ENCODE measurements around the gene RBBP6.

RBBP6 gene

DNA sequence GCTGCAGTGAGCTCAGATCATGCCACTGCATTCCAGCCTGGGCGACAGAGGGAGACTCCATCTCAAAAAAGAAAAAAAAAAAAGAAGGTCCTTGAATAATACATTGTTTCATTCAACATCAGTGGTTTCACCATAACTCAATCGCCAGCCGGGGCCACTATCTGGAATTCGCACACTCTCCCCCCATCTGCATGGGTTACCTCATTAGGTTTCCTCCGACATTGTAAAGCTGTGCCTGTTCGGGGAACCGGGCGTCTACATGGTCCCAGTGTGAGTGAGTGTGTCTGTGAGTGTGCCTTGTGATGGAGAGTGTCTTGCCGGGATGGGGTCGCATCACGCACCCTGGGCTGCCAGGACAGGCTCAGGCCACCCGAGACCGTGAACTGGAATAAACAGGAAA lies 16.6 kb upstream of the RBBP6 start:
- DNase-seq (ENCODE audit: low spot score), result no peak
- no peak for FAIRE-seq

DNA sequence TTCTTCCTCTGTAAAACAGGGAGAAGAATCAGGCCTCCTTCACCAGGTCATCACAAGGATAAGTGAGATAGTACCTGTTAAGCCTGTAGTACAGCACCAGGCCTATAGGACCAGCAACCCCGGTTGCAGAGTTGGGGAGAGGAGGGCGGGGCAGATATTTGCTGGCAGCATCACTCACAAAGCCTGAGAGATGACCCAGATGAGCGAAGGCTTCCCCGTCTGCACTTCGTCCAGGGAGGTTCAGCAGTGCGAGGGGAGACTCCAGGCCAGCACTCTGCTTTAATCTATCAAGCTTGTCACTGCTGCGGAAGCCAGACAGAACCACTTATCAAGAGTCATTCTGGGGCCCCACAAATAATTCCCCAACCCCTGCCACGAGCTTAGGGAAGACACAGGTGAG lies 15.8 kb upstream of the RBBP6 start:
- FAIRE-seq (no peak), DNase-seq (ENCODE audit: low spot score) (no peak)

DNA sequence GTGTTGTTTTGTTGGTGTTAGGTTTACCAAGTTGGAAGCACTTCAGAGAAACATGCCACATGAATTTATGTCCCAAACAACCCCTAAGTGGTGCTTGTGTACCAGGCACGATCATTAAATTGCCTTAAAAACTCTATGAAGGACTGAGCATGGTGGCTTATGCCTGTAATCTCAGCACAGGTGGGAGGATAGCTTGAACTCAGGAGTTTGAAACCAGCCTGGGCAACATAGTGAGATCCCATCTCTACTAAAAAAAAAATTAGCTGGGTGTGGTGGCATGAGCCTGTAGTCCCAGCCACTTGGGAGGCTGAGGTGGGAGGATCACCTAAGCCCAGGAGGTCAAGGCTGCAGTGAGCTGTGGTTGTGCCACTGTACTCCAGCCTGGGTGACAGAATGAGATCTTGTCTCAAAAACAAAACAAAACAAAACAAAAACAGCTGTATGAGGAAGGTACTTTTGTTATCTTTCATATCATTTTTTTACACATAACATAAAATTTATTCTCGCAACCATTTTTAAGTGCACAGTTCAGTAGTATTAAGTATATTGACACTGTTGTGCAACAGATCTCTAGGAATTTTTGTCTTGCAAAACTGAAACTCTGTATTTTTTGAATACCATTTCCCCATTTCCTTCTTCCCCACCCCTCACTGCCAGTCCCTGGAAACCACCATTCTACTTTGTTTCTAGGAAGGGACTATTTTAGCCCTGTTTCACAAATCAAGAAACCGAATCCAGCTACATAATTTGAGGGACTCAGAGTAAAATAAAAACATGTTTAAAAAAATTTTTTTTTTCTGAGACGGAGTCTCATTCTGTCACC lies 14.3 kb upstream of the RBBP6 start:
- DNase-seq (ENCODE audit: low spot score) (no peak), FAIRE-seq (no peak)

DNA sequence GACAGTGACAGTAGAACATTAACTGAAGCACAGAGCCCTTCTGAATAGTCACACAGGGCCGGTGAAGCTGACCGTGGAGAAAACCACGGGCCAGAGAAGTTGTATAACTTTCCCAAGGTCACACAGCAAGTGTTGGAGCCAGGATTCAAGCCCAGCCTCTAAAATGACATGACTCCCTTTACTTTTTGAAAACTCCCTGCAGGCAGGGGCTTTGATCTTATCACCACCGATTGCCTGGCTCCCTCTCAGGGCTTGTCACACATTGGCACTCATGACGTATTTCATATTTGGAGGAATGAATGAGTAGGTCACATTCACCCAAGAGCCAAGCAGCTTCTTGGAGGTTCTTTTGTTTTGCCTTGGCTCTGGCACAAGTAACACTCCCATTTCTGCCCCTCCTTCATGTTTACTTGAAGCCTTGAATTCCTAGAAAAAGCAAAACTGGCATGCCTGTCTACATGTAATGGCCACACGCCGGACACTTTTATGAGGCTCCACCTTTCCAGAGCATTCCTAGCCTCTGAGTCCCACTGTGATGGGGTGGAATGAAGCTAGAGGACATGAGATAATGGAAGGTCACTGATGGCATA lies 13.3 kb upstream of the RBBP6 start:
- DNase-seq (ENCODE audit: low spot score) (peak; percentile 55), FAIRE-seq (no peak)

DNA sequence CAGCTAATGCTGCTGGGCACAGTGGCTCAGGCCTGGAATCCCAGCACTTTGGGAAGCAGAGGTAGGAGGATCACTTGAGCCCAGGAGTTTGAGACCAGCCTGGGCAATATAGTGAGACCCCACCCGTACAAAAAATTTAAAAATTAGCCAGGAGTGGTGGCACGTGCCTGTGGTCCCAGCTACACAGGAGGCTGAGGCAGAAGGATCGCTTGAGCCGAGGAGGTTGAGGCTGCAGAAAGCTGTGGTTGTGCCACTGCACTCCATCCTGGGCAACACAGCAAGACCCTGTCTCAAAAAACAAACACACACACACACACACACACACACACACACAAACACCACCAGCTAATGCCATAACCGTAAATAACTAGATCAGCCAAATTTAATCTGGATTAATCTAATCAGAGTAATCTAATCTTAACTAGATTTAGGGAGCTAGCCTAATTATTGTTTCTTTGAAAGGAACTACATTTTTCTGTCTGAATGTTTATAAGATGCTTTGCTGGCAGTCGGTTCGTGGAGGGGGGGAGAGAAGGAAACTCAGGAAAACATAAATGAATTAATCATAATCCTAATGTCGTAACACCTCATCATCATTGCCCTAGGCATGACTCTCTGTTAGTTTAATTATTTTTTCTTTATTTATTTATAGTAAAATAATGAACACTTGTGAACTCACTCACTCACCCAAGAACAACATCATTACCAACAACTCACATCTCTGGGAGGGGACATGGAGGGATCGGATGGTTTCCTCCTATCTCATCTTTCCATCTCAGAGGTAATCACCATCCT lies 12.5 kb upstream of the RBBP6 start:
- FAIRE-seq (no peak), DNase-seq (ENCODE audit: low spot score) (no peak)

DNA sequence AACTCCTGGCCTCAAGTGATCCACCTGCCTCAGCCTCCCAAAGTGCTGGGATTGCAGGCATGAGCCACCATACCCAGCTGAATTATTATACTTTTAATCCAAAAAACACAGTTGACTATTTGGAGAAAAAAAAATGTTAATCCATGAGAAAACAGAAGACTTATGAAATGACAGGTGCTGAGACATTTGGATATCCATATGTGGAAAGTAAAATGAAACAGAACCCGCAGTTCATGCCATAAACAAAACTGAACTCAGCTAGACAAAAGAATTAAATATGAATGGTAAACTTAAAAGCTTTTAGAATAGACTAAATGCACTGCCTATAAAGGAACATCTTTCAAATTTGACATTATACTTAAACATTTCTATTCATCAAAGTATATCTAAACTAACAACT lies 8.2 kb upstream of the RBBP6 start:
- FAIRE-seq, result no peak
- no peak for DNase-seq (ENCODE audit: low spot score)

DNA sequence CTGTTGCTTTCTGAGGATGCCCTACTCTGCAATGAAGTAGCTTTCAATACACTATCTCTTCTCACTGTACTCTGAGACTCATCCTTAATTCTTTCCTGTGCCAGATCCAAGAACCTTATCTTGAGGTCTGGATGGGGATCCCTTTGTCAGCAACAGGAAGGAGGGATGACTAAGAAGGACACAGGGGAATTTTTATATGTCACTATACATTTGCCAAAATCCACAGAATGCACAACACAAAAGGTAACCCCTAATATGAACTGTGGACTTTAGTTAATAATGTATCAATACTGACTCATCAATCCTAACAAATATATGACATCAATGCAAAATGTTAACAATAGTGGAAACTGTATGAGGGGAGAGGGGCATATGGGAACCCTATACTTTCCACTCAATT lies 4.7 kb upstream of the RBBP6 start:
- DNase-seq (ENCODE audit: low spot score) (no peak), FAIRE-seq (no peak)

DNA sequence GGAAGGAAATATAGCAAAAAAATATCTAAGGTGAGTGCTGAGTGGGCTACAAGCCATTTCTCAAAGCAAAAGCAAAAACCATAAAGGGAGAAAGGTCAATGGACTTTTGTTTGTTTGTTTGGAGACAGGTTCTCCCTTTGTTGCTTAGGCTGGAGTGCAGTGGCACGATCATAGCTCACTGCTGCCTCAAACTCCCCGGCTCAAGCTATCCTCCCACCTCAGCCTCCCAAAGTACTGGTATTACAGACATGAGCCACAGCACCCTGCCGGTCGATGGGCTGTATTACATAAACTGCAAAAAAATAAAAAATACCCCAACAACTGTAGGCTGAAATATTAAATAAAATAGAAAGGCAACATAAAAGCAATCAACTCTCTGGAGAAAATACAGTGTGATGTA lies 3.5 kb upstream of the RBBP6 start:
- no peak for DNase-seq (ENCODE audit: low spot score)
- FAIRE-seq, result no peak

DNA sequence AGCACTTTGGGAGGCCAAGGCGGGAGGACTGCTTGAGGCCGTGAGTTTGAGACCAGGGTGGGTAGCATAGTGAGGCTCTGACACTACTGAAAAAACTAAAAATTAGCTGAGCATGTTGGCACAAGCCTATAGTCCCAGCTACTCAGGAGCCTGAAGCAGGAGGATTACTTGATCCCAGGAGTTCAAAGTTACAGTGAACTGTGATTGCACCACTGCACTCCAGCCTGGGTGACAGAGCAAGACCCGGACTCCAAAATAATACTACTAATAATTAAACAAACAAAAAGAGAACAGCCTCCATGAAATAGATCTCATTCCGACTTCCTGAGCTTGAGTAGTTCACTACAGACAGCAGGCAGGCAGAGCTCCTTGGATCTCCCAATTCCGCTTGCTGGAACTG lies 2.7 kb upstream of the RBBP6 start:
- no peak for FAIRE-seq

DNA sequence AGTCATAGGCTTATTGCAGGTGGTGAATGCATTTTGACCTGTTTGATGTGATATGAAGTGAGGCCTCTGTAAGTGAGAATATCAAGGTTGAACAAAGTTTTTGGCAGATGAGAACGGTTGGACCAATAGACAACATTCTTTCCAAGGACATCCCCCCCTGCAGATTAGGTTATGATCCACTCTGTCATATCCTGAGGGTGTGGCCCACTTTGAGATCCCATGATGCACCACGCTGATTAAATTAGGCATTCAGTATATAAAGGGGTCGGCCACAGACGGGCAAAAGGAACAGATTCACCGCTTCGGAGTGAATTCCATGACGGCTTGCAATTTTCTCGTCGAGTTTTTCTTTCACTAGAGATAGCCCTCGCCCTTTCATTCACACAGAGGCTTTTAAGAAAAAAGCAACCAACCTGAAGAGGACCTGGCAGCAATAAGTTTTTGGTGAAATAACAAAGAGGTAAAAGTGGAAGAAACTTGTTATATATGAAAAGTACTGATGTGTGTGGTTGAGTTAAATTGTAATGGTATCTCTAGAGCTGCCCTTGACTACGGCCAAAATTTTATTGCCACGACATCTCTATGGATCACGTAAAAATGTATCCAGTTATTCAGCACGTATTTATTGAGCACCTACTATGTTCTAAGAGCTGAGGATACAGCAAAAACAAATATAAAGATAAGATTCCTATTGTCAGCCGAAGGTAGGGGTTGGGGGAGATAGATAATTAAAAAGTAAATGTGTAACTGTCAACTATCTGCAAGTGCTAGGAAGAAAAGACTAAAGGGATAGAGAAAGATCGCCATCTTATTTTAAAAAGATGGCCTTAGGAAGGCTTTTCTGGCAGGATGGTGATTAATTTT lies 1.7 kb upstream of the RBBP6 start:
- FAIRE-seq (no peak), DNase-seq (ENCODE audit: low spot score) (peak; percentile 27)

More for the DNA sequence above, 2.7 kb upstream of the RBBP6 start:
- DNase-seq (ENCODE audit: low spot score), result no peak

DNA sequence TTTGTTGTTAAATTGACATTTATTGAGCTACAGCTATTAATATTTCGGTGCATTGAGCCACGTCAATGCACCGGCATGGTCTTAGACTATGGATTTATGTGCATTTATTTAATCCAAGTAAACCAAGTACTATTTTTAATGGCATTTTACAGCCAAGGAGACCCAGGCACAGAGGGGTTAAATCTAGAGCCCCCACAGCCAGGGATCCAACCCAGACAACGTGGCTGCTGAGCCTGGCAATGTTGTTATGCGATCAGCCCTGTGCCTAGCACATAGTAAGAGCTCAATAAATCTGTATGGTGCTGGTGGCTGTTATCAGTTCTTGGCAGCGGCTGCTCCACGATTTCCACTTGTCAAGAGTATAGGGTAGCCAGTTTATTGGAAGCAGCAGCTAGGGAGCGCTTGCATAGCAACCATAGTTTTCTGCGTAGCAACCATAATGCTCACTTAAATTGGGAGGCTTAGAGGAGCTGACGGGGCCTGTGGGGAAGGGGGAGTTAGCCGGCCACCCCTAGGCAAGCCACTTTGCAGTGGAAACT lies 541 bp upstream of the RBBP6 start:
- FAIRE-seq, result no peak

DNA sequence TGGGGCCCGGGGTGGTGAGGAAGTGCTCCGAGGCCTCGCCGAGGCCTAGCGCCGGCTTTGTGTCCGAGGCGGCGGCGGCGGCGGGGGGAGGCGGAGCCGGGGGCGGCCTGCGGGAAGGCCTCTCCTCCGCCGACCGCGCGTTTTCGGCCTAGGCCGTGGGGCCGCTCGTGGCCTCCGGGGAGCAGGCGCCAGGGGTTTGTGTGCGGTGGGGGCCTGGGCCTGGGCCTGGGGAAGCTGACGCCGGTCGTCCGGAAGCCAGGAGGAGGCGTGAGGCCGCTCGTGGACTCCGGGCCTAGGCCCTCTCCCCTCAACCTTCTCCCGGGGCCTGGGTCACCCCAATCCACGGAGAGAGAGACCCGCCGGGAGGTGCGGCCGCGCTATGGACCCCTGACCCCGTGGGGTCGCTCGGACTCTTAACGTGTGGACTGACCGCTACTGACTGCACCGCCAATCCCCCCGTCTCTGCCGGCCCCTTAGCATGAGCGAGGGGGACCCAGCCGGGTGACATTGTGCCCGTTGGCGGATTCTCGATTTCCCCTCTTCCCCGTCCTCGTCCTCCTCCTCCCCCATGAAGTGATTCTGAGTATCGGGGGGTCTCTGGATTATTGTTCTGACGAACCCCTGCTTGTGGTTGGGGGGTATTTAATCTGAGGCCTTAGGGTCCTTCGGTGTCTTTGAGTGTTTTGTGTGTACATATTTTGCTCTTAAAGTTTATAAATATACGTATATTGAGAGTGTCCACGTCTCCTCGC lies 660 bp downstream of the RBBP6 start:
- no peak for FAIRE-seq
- peak; percentile 12 for DNase-seq (ENCODE audit: low spot score)

More for the DNA sequence above, 541 bp upstream of the RBBP6 start:
- DNase-seq (ENCODE audit: low spot score), result peak; percentile 58

DNA sequence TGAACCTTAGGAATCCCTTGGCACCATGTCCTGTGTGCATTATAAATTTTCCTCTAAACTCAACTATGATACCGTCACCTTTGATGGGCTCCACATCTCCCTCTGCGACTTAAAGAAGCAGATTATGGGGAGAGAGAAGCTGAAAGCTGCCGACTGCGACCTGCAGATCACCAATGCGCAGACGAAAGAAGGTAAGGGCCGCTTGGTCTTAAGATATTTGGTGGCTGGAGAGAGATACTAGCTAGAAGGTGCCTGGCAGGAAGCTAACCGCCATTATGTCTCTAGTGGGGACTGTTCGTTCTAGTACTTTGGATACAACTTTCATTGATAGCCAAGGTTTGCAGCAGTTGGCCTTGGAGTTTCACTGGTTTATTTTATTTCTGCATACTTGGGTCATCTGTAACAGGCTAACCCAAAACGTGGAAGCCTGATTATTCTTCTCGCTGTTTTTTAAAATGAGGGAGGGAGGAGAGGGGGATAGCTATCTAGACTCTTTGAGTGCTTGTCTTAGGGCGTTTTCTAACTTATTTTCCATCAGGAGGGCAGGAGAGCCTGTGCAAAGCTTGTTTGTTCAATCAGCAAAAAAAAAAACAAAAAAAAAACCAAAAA lies 1.3 kb downstream of the RBBP6 start:
- FAIRE-seq (no peak), DNase-seq (ENCODE audit: low spot score) (no peak)

DNA sequence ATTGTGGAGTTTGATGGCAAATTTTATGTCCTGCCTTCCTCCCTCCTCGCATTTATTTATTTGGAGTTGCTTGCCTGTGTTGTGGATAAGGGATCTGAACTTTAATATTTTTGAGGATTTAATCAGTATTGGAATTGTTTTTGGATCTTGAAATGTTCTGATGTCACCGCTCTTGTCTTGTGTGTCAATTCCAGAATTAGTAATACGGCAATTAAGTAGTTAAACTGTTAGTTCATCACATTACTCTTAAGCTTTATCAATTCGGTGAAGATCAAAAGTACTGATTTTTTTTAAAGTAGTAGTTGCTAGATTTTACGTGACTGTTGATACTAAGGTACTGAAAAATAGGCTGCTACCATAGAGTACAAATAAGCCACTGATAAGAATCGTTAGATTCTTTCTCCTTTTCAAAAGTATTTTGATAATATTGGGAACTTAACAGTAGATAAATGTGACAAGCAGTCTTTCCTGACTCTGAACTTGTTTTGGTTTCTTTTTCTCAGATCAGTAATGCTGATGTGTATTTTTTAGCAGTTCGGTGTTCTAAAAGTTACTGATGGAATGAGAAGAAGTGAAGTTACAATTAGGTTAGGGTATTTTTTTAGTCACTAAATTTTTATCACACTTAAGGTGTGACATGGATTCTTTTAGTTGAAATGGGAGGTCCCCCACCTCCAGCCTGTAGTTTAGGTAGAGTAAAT lies 2.0 kb downstream of the RBBP6 start:
- no peak for DNase-seq (ENCODE audit: low spot score)
- FAIRE-seq, result no peak

DNA sequence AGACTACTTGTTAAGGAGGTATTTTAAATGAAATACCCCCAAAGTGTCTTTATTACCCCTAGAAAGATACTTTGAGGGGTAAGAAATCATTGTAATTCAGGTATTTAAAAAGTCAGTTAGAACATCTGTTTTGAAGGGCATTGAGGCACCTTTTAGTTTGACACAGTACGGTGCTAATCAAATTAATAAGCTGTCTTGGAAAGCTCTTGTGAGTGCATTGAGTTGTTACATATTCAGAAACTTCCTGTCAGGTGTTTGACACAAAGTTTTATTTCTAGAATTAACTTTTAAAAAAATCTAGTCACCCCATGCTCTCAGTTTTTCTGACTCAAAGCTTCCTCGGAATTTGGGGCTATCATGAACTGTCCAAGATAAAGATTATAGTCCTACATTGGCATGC lies 4.6 kb downstream of the RBBP6 start:
- FAIRE-seq, result no peak

DNA sequence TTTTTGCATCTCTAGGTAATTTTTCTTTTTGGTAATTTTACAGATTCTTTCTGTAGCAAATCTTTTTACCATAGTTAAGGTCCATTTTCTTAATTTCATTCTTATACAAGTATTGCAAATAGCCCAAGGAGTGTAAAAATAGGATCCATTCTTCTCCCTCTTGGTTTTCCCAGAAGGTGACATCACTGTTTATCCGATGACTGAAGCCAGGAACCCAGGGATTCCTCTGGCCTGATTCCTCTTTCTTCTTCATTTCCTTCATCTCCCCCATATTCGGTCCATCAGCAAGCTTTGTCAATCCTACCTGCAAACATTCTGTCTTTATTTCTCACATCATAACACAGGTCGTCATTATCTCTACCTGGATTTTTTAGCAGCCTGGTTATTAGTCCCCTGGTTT lies 5.3 kb downstream of the RBBP6 start:
- DNase-seq (ENCODE audit: low spot score) (no peak), FAIRE-seq (no peak)

More for the DNA sequence above, 4.6 kb downstream of the RBBP6 start:
- no peak for DNase-seq (ENCODE audit: low spot score)

DNA sequence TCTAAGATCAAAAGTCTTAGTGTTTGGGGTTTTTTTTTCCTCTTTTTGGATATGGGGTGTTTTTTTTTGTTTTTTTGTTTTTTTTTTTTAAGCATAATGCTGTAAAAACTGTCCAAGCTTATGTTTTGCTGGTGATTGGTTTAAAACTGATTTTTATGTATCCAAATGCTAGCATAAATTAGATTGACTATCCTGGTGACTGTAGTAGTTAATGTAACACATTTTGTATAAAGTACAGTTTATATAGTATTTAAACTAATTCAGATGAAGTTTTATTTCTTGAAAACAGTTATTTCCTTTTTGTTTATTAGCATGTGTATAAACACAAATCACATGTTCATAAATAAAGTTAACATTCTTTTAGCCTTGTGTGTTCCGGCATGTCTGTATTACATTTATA lies 10.9 kb downstream of the RBBP6 start:
- FAIRE-seq, result no peak
- DNase-seq (ENCODE audit: low spot score), result no peak

DNA sequence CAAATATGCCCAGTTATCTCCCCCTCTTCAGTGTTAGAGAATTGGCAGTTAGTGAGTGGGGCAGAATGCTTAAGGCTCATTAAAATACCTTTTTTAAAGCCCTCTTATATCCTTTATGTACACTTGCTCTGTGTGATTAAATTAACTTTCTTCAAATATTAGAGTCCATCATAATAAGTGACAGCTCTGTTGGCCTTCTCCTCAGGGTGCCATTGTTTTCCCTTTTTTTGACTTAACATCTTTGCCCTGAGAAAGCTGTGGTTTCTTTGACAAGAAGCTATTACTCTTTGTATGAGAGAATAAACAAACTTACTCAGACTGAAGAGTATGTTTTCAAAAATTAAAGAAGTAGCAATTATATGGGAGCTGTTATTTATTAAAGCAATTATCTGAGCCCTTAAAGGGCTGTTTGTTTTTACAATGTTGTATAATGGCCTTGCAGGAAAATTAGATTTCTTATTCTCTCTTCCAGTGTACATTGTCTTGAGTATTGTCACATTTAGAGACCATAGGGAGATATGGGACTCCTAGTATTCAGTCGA lies 13.4 kb downstream of the RBBP6 start:
- no peak for DNase-seq (ENCODE audit: low spot score)
- no peak for FAIRE-seq

DNA sequence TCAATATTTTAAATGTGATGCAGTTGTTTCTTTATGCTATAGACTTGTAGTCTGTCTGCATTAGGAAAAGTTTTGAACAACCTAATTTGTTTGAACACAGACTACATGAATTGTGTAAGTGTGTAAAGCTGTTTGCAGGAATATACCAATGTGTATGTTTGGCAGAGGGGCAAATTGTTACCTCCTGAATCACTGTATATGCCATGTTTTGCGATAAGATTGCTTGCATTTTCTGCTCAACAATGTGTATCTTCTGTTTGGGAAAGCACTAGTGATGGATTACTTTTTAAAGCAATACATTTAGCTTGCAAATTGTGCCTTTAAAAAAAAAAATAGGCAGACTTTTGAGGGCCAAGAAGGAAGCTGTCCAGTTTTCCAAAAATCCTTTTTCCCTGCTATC lies 14.6 kb downstream of the RBBP6 start:
- DNase-seq (ENCODE audit: low spot score) (no peak), FAIRE-seq (no peak)
